NCI-H345 (cell line): ENCODE measurements around the gene MASP1.
"Not testable (repeated sequence)": the region's sequence is repeated elsewhere in the genome, so short reads cannot be mapped to it uniquely, and the experiment has no call there.

ENCODE experiments used
- DNase-seq: peaks from one replicate; lab custom pipeline; 2025; lab: John Stamatoyannopoulos, UW

The MASP1 gene

GRCh38 chr3:187227658-187228258 lies 63.8 kb downstream of the MASP1 start:
- DNase-seq = no peak

DNA sequence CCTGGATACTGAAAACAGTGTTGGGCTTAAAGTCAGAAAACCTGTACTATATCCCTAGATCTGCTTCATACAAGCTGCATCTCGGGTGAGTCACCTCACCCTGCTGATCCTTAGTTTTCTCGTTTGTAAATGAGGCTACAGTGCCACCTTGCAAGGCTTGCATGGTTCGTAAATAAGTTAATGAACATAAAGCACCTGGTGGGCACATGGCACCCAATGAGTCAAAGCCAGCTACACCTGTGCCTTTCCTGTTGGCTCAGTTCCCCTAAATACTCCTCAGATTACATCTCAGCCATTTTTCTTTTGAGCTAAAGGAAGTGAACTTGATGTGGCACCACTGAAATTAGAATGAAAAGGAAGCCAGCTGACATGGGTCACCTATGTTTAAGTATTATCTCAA lies 67.7 kb downstream of the MASP1 start:
- DNase-seq = no peak

- no peak for DNase-seq
These were observed 68.7 kb downstream of the MASP1 start for GRCh38 chr3:187222801-187223200.

GRCh38 chr3:187215460-187215859 lies 76.1 kb downstream of the MASP1 start:
- DNase-seq = no peak

GRCh38 chr3:187213616-187214015 lies 77.9 kb downstream of the MASP1 start:
- no peak for DNase-seq

DNA sequence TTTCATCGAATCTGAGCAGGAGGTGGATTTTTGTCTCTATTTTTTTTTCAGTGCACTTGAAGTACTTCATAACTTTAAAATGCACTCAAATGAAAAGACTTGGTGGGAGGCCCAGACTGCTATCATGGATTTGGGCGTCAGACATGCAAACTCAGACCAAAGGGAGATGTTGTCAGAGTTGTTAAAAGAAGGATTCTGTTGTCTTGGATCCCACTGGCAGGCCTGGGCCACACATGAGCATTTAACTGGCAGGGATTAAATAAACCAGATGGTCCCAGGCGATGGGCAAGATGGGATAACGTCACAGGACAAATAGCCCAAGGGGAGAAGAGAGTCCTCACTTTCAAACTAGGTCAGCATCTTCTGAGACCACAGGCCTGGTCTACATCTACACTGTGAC lies 78.8 kb downstream of the MASP1 start:
- DNase-seq = no peak

GRCh38 chr3:187212196-187212545 lies 79.4 kb downstream of the MASP1 start:
- DNase-seq = no peak

GRCh38 chr3:187211532-187212195 lies 79.9 kb downstream of the MASP1 start:
- DNase-seq = no peak

DNA sequence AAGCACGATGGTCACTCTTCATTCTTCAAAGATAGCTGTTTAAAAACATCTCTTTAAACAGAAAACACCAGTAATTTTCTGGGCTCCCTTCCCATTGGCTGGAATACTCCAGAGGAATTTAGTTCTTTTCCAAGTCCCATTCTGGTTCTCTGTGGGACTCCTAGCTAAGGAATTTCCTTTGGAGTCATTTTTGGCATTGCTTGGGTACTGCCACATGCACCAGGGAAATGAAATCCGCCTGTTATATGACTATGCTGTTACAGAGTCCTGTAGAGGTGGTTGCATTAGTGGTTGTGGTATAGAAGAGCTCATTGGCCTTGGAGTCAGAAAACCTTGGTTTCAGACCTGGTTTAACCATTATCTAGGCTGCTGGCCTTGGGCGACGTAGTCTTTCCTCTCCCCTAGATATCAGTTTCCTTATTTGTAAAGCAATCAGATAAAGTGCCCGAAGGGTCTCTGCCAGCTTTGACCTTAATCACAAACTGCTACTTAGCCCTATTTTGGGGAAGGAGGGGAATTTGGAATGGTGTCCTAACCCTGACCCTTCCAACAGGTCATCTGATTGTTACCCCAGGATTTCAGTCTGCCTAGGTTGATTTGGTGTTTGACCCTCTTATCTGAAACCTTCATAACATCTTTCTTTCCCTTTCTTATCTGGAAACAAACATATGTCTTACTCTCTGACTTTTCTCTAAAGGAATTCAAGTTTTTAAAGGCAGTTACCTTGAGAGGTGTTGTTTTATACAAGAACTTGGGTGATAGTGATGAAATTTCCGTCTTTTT lies 80.8 kb downstream of the MASP1 start:
- no peak for DNase-seq

DNA sequence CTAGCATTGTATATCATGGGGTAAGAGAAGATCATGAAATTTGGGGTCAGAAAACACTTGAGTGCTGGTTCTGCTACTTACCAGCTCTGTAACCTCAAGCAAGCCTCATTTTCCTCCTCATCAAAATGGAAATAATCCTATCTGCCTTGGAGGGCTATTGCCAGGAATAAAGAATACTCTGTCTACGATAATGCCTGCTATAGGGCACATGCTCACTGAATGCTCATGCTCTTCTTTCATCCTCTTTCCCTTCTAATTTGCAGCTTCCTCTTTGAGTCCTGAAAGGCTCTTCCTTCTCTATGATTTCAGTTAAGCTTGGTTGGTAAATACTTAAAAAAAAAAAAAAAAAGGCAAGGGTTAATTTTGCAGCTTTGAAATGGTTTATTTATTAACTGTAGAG lies 81.4 kb downstream of the MASP1 start:
- no peak for DNase-seq

- no peak for DNase-seq
These were observed 82.0 kb downstream of the MASP1 start for GRCh38 chr3:187209491-187209890.

GRCh38 chr3:187208159-187208558 lies 83.4 kb downstream of the MASP1 start:
- peak; percentile 32 for DNase-seq

GRCh38 chr3:187207624-187208023 lies 83.9 kb downstream of the MASP1 start:
- no peak for DNase-seq

DNA sequence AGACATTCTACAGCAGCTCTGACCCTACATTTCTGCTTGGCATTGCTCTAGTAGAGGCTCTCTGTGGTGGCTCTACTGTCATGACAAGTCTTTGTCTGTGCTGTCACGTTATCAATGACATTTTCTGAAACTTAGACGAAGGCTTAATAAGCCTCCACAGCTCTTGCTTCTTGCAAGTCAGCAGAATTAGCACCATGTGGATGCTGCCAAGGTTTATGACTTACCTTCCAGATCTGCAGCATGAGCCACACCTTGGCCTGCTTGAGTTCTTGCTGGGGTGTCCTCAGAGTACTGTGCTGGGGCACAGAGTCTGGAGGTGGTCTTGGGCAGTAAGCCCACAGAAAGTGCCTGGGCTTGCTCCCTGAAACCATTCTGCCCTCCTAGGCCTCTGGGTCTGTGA lies 84.5 kb downstream of the MASP1 start:
- no peak for DNase-seq

DNA sequence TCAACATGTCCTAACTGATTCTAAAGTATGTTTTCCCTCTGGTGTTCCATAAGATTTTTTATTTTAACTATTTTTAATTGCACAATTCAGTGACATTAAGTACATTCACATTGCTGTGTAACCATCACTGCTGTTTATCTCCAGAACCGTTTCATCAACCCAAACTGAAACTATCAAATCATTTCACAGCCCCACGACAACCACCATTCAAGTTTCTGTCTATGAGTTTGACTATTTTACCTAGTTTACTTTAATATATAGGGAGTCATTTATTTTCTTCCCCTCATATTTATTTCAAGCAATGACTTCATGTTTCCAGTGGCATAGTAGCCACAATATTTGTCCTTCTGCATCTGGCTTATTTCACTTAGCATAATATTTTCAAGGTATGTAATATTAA lies 85.9 kb downstream of the MASP1 start:
- no peak for DNase-seq

DNA sequence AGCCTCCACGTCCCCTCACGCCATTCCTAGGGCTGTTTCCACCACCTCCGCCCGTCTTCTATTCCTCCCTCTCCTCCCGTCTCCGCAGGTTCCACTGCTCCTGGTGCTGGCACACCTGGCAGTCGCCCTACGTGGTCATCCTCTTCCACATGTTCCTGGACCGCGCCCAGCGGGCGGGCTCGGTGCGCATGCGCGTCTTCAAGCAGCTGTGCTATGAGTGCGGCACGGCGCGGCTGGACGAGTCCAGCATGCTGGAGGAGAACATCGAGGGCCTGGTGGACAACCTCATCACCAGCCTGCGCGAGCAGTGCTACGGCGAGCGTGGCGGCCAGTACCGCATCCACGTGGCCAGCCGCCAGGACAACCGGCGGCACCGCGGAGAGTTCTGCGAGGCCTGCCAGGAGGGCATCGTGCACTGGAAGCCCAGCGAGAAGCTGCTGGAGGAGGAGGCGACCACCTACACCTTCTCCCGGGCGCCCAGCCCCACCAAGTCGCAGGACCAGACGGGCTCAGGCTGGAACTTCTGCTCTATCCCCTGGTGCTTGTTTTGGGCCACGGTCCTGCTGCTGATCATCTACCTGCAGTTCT lies 92.0 kb downstream of the MASP1 start:
- DNase-seq = not testable (repeated sequence)

GRCh38 chr3:187198490-187198889 lies 93.0 kb downstream of the MASP1 start:
- no peak for DNase-seq

- peak; percentile 26 for DNase-seq
These were observed 94.2 kb downstream of the MASP1 start, which contains the start of gene RTP1 for GRCh38 chr3:187197335-187197649. TSS of gene RTP1 (plus strand) at chr3:187197486. CDS start at chr3:187197516, 30 bp downstream.

GRCh38 chr3:187196573-187197334 lies 94.8 kb downstream of the MASP1 start:
- no peak for DNase-seq

- DNase-seq = no peak
These were observed 98.4 kb downstream of the MASP1 start for GRCh38 chr3:187193181-187193580.

- no peak for DNase-seq
These were observed 100.3 kb downstream of the MASP1 start for GRCh38 chr3:187191271-187191670.

DNA sequence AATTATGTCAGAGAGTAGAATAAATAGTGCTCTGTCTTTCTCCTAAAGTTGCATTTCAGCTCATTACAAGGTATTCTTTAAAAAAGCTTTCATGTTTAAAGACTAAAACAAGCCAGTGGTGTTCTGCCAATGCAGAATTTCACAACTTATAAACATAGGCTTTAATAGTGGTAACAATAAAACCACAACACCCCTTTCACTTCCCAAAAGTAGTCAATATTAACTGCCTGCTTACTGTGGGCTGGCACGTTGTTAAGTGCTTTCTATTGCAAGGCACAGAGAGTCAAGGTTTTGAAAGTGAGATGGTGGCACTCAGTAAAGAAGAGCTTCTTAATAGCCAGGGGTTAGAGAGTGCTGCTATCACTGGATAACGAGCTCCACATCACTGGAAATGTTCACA lies 102.6 kb downstream of the MASP1 start:
- no peak for DNase-seq
